Measurements from ENCODE around the gene WFIKKN2. TPM values are rescaled to one million over a fixed set of nuclear protein-coding genes. Genes with fewer than 3 reads are reported as not detected.
A peak's percentile ranks its signal among the peaks of the same experiment; 100 is the strongest.
"Not testable (repeated sequence)": the region's sequence is repeated elsewhere in the genome, so short reads cannot be mapped to it uniquely, and the experiment has no call there.

The WFIKKN2 gene
- total RNA-seq, 1 experiment from 2014 or later, result not detected

DNA sequence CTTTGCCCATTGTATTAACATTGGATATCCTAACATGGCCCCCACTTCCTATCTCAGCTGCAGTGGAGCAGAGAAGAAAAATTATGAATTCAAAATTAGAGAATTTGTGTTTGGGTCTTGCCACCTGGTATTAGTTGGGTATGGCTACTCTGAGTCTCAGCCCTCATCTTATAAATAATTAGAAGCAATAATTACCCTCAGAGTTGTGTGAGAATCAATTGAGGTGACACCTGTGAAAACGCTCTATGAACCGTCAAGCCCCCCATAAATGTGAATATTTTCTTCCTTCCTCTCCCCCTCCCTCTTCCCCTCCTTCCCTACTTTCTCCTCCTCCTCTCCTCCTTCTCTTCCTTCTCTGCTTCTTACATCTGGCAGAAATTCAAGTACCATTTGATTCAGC, 39.7 kb downstream of the WFIKKN2 start:
- DNase-seq (ENCODE audit: low read depth), result no peak

GRCh38 chr17:50877042-50877441, 41.7 kb downstream of the WFIKKN2 start:
- DNase-seq (ENCODE audit: low read depth), result not testable (repeated sequence)

DNA sequence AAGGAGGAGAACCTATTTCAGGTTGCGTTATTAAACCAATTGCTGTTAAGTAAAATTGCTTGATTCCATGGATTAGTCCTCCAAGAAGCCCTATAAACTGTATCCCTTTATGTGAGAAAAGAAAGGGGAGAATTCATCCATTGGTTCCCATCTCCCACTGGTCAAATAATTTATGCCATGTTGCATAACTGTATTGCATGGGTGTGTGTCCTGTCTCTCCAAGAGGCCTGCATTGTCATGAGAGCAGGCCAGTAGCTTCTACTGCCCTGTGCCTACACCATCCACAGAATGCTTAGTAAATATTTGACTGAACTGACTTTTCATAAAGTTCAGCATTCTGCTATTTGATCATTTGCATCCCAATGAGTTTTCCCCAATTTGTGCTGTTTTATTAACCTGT, 42.5 kb downstream of the WFIKKN2 start:
- DNase-seq (ENCODE audit: low read depth), result no peak

- DNase-seq (ENCODE audit: low read depth), result no peak
Measured at GRCh38 chr17:50879086-50879485, 43.7 kb downstream of the WFIKKN2 start.

DNA sequence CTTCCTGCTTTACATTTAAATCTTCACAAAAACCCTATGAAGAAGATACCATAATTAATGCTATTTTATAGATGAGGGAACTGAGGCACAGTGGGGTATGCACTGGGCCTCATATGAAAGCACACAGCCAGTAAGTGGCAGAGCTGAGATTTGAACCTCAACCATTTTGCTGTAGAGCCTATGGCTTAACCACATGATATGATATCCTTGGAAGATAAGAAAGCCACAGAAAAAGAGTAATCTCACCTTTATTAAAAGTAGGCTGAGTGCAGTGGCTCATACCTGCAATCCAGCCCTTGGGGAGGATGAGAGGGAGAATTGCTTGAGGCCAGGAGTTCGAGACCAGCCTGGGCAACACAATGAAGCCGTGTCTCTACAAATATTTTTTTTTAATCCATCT, 45.8 kb downstream of the WFIKKN2 start:
- DNase-seq (ENCODE audit: low read depth), result no peak

DNA sequence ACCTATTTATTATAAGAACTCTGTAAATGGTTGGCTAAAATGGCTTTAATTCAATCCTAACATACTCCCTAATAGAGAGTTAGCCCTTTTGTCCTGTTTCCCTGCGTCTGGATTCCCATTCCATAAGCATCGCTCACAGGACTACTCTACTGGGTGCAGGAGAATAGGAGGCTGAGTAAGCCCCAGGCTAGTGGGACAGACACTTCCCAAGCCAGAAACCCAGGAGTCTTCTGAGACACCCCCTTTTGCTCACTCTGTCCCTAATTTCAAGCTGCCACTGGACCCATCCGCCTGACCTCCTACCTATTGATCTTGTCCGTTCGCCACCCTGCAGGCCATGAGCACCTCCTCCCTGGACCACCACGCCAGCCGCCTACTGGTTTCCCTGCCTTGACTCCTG, 47.5 kb downstream of the WFIKKN2 start:
- DNase-seq (ENCODE audit: low read depth), result peak; percentile 56

- no peak for DNase-seq (ENCODE audit: low read depth)
Measured at GRCh38 chr17:50883850-50884438, 48.6 kb downstream of the WFIKKN2 start.

GRCh38 chr17:50884439-50885311, 49.3 kb downstream of the WFIKKN2 start:
- DNase-seq (ENCODE audit: low read depth), result no peak

DNA sequence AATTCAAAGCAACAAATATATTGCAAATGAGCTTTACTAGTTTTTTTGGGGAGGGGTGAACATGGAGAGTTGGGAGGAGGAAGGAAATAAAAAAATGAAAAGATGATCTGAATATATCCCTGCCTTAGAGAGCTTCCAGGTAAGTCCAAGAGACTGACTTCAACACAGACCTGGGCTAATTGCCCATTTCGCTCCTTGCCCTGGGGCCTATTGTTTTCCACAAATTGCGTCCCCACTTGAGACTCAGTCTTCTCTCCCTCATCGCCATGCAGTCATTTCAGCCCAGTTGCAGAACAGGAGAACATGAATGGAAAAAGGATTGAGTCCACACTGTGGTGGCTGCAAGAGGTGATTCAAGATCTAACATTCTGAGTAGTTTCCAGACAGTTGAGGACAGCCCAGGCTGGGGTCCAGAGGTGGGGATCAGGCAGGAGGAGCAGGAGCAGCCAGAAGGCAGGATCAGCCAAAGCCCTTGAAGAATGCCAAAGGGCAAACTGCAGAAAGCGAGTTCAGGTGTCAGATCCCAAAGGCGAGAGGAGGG, 52.4 kb downstream of the WFIKKN2 start:
- DNase-seq (ENCODE audit: low read depth), result no peak

DNA sequence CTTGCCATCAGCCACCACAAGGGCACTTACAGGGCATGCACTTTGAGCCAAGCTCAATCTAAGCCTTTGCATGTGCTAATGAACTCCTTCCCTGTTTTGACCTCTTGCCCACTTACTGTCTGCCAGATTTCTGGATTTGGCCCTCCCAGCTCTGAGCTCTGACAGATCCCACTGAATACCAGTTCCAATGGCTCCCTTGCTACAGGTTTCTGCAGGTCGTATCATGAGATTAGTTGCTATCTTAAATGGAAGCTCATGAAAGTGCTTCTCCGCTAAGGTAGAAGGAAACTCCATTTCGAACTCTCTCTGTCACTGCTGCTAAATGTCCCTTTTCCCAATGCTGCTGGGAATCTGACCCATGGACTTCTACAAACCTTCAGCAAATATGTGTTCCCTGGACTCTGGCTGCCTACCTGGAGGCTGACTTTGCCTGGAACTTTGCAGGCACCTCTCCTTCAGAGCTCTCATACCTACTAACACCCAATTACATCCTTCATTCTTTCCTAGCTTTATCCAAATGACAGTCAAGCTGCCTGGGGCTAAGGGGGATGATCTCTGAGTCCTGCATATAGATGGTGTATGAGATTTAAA, 54.2 kb downstream of the WFIKKN2 start:
- DNase-seq (ENCODE audit: low read depth), result no peak

- no peak for DNase-seq (ENCODE audit: low read depth)
Measured at GRCh38 chr17:50890675-50891516, 55.5 kb downstream of the WFIKKN2 start.

DNA sequence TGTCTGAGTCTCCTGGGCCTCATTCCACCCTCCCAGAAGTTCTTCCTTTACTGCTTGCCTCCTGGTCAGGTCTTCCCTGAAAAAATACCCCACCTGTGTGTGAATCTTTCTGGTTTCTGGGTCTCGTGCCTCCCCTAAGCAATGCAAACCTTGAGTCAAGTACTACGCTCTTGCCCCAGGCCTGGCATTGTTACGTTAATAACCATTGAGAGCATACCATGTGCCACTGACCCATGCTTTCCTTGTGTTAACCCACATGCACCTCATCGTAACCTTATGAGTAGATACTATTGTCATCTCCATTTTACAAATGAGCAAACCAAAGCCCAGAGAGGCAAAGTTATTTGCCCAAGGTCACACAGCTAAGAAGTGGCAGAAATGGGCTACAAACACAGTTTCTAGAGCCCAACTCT, 56.2 kb downstream of the WFIKKN2 start:
- DNase-seq (ENCODE audit: low read depth), result no peak

Other genes with a start within 250 kb of the WFIKKN2 start
- gene ABCC3, start 200.7 kb upstream of the WFIKKN2 start, total RNA-seq (2014; rRNA removed), result 4.9 and 7.6 TPM in 2 replicates
- gene ANKRD40, start 127.7 kb upstream of the WFIKKN2 start, total RNA-seq (2014; rRNA removed), result 31.3 and 34.2 TPM in 2 replicates
- gene LUC7L3, start 116.0 kb upstream of the WFIKKN2 start, total RNA-seq (2014; rRNA removed), result 44.8 and 47.9 TPM in 2 replicates
- gene ANKRD40CL, start 68.1 kb upstream of the WFIKKN2 start, total RNA-seq (2014; rRNA removed), result not detected in 2 replicates
- 9.3 and 16.9 TPM in 2 replicates for gene TOB1, start 30.8 kb downstream of the WFIKKN2 start, total RNA-seq (2014; rRNA removed)

All from LHCN-M2 (cell line).